KG1 (cell line): ENCODE data around the gene PGAP3.

Source experiments
- DNase-seq: peaks from one replicate; lab custom pipeline; 2025; lab: John Stamatoyannopoulos, UW

Gene PGAP3

DNA sequence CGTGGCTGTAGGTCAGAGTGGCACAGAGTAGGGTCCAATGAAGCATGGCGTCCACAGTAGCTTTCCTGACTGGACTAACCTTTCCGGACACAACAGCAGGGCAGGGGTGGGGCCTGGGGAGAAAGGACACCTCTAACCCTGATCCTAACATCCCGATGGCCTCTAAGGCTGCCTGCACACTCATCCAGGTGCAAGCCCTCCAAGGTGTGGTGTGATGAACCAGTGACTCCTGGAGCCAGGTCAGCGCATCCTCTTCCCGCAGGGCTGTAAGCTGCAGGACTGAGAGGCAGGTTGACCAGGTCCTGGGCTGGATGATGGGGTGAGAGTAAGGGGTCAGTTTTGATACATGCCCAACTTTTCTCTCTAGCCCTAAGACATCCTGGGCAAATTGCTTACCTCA lies 8.9 kb upstream of the PGAP3 start:
- DNase-seq: no peak

DNA sequence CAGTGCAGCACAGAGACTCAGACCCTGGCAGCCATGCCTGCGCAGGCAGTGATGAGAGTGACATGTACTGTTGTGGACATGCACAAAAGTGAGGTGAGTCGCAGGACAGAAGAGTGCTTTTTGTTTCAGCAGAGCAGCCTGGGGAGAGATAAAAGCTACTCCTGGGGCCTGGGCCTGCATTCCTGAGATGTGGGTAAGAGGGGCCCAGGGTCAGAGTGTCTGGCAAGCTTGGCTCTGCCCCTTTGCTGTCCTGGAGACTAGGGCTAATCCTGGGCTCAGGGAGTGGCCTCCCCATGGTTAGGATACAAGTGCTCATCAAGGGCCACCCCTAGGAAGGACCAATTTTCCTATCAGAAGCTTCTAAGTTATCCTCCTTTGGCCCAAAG lies 7.2 kb upstream of the PGAP3 start:
- no peak for DNase-seq

DNA sequence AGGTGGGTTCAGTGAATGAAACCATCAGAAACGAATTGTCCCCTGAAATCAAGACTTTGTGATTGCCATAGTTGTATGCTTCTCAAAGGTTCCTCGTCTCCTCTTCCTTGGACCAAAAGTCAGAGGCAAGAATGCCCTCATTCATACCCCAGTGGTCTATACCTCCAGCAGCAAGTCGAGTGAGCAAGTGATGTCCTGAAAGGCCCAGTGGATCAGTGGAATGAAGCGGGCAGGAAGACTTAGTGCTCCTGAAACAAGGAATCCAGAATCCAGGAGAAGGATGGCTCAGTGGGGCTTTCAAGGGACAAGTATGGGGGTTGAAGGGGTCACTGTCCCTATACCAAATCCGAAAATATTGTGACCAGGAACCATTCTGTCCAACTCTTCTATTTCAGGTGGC lies 6.7 kb upstream of the PGAP3 start:
- no peak for DNase-seq

DNA sequence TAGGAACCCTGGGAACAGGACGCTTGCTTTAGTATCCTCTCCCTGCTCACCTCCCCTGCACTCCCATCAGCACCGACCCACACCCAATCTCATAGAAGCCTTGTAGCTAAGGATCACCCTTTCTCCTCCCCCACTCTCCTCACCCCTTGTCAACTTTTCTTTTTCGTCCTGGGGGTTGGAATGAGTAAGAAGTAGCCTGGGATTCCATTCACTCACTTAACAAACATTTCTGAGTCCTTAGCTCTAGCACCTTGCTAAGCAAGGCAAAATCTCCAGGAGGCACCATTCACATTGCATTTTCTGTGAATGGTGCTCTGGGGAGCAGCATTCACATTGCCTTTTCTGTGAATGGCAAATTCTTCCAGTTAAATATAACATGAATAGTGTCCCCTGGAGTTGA lies 1.1 kb upstream of the PGAP3 start:
- DNase-seq: no peak

DNA sequence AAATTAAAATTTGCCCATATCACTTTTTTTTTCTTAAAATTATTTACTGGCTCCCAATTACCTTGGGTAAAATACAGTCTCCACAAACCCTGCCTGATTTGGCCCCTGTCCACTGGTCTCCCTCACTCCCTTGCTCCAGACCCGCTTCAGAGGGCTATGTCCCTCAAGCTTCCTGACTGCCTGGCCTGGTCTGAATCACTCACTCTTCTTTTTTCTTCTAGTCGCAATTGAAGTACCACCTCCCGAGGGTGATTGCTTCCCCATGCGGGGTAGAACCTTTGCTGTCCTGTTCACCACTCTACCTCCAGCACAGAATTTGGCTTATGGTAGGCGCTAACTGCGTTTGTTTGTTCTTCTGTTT lies 598 bp upstream of the PGAP3 start:
- no peak for DNase-seq

DNA sequence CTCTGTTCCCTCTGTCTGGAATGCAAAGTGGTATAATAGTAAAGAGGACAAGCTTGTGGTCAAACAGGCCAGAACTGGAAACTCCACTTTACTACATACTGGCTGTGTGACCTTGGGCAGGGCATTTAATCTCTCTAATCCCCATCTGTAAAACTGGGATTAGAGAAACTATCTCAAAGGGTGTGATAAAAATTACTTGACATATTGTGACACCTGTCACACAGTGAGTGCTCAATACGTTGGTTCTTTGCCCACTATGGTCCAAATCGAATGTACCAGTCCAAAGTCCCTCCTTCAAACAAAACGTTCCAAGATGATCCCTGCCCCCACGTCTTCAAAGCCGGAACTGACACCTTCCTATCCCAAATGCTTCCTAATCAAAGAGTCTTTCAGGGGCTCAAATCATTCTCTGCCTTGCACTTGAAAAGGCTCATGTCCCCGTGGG lies 734 bp downstream of the PGAP3 start:
- DNase-seq: no peak

DNA sequence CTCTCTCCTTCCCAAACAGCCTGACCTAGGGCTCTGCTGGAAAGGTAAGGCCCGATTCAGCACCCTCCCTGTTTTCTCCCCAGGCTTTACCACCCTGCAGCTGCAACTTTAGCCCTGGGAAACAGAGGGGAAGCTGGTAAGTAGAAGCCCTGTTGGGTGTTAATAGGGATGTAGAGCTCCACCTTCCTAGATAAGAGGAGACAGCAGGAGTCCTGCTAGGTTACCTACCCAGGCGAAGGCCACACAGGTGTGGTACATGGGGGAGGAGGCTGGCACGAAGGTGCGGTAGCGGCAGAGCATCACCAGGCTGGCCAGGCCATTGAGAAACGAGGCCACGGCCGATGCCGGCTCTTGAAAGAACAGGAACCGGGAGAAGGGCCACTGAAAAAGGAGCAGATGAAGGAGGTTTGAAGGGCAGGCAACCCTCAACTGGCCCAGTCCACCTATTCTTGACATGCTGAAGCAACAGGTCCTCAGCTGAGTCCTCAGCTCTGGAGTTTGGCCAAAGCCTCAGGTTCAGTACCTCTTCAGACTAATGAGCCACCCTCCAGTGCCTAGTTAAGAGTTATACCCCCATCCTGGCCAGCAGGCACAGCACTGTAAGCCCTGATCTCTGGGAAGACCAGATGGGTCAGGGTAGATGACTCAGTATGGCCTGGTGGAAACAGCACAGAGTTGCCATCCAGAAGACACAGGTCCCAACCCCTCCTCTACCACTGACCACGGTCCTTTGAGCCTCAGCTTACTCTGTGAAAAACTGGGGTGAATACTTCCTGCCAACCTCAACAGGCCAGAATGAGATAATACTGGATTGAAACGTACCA lies 3.3 kb downstream of the PGAP3 start:
- no peak for DNase-seq

DNA sequence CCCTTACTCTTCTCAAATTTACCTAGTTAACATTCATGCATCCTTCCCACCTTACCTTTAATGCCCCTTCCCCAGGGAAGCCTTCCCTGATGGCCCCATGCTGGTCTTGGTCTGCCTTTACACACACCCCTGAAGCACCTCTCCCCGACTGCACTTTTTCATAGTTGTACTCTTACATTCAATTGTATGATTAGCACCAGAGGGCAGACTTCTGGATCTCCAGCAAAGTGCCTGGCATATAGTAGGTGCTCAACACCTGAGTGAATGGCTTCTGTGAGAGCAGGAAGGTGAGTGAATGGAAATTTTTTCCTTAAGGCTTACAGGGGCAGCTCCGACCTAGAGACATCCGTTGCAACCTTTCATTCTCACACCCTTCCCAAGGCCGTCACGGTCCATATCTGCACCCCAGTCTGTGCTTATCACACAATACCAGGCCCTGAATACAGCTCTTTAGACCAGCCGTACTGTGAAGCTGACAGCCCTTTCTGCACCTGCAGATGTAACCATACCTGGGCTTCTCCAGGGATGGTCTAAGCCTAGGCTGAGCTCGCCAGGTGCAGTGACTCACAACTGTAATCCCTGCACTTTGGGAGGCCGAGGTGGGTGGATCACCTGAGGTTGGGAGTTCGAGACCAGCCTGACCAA lies 4.4 kb downstream of the PGAP3 start:
- DNase-seq: no peak

DNA sequence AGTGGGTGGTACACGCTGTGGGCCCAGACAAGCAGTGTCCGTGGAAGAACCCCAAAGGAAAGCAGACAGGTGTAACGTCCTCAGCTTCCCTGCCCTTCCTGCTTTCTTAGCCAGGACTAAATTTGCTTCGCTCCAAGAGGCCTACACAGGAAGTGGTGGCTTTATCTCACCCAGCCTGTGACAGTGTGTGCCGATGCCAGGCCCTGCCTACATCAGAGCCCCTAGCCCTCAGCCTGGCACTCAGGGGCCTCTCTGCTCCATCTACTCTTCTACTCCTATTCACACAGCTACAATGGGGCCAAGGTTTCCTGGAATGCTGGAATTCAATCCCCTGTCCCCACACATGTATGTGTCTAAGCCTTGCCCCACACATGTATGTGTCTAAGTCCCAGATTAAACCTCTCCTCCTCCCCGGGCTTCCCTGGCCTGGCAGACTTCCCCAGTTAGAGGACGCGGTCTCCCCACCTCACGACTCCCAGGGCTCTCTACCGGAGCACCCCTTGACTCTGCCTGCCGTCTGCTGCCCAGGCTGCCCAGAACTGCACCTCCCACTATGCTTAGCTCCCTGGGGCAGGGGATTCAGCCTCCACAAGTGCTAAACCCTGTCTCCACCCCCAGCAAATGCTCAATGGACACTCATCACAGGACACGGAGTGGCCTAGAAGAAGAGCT lies 8.2 kb downstream of the PGAP3 start:
- DNase-seq: no peak

DNA sequence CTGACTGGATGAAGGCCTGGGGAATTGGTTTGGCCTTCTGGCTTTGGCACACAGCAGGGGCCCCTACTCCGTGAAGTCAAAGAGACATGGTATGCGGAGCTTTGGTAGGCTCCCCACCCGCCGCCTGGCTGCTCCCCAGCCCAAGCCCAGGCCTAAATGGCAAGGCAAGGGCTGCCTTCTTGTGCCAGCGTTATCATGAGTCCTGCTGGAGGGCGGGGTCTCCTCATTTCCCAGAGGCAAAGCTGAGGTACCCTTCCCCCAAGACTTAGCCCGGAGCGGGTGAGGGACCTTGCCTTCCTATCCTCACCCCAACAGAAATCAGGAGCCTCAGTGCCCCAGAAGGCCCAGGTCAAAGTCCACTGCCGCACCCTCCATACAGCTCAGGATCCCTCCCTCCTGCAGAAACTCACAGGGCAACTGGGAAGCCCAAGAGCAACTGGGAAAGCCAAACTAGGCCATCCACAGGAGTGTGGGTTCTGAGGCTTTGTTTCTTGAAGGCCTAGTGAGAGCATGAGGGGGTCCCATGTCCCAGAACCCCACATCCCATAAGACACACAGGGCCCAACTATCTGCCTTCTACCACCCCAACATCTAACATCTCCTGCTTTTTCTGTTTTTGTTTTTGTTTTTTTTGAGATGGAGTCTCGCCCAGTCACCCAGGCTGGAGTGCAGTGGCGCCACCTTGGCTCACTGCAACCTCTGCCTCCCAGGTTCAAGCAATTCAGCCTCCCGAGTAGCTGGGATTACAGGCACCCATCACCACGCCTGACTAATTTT lies 9.3 kb downstream of the PGAP3 start:
- DNase-seq: no peak

DNA sequence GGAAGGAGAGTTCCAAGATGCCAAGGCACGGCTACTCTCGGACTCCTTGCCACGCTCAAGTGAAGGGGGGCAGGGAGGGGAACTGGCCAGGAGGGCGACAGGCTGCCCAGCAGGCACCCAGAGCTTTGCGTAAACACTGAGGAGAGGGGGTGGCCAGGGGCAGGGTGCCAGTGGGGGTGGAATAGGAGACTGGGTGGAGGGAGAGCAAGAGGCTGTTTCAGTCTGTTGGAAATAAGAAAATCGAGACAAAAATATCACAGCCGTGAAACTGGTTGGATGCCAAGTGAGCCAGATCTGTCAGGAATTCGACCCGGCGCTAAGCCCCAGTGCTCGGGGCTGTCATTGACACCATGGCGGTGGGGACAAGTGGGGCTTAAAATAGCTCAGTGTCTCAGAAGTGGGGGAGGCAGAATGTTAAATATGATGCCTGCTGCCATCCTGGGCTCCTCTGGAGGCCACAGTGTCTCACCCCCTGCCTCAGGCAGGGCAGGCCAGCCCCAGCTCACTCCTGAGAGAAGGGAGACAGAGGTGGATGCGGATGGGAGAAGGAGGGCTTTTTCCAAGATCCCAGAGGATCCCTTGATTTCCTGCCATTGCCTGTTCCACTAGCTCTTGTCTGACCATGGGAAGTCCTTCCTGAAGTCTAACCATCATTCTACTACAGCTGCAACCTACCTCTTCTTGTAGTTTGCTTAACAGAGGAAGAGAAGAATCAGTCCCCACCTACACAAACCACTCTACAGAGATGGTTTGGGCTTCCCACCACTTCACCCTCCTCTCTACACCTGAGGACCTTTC lies 10.1 kb downstream of the PGAP3 start:
- no peak for DNase-seq

DNA sequence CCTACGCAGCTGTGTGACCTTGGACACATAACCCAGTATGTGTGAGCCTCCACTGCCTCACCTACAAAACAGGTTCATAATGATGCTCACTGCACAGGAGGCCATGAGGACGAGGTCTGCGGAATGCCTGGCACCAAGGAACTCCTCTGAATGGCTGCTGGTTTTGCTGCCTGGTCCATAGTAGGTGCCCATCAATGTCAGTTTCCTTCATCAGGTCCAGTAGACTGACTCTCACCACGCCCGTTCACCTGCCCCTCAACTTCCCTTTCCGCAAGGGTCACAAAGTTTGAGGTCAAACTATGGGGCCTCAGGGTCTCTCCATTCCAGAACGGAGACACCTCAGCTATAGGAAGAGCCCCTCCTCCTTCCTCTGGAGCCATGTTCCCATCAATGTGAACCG lies 10.8 kb downstream of the PGAP3 start:
- DNase-seq: no peak

DNA sequence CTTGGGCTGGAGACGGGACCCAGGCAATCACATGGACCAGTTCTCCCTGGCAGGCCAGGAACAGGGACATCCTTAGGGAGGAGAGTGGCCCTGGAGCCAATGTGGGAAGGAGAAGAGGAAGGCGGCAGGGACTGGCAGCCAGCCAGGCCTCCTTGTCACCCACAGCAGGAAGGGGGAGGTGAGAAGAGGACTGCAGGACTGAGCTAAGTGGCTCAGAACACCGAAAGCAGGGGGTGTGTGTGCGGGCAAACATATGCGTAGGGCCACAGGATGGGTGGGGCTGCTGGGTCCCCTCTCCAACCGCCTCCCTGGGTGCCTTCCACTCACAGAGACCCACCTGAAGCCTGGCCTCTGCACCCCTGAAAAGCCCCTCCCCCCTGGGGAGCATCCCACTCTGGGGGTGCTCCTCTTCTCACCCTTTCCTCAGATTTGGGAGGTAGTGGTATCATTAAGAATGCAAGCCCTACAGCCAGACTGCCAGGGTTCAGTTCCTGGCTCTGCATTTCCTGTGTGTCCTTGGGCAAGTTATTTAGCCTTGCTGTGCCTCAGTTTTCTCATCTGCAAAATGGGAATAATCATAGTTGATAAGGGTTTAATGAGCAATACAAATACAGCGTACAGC lies 11.5 kb downstream of the PGAP3 start:
- no peak for DNase-seq

DNA sequence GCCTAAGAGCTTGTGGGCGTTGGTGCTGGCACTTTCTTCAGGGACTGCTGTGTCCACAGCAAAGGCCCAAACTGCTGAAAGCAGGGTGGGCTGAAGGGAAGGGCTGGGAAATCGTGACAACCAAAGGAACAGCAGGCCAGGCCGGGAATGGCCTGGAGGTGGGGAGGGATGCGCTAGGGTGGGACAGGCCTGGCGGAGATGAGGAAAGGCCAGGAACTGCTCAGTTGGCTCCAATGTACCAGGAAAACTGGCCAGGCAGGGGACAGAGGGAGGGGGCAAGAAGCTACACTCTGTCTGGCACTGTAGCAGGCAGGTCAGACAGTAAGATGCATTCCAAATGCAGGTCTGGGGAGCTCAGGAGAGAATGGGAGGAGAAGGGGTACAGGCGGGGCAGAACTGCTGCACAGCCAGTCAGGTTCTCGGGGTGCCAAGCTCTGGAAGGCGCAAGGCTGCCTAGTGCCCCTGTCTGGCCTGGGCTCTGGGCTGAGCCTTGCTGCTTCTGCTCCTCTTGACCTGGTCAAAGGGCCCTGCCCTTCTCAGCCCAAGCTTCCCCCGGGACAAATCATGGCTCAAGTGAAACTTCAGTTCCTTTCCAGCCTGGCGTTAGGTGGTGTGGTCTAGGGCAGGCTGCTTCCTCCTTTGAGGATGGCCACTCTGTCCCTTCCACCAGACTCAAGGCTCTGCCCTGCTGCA lies 12.3 kb downstream of the PGAP3 start:
- no peak for DNase-seq

DNA sequence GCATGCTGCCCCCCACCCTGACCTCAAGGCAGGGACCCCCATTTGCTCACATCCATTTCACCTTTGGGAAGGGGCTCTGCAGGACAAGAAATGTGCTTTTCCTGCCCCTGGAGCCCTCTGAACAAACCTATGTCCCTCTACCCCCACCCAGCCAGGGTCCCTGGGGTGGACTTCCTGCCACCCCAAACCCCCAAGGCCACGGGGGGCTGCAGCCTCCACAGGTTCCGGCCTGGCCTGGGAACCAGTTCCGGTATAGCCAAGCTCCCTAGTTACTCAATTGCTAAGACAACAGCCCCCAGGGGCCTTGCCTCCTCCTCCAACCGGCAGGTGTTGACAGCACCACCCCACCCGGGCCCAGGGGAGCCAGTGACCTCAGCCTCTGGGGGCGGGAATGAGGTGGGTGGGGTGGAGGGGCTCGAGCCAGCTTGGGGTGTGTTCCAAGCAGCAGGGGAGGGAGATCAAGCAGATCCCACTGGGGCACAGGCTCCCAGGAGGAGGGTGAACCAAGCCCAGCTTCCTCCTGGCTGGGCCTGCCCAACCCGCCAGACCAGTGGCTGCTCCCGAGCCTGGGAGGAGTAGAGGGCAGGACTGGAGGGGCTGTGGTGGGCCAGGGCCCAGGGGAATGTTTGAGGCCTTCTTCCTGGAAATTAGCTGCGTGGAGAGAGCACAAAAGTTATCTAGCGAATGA lies 13.0 kb downstream of the PGAP3 start:
- no peak for DNase-seq

DNA sequence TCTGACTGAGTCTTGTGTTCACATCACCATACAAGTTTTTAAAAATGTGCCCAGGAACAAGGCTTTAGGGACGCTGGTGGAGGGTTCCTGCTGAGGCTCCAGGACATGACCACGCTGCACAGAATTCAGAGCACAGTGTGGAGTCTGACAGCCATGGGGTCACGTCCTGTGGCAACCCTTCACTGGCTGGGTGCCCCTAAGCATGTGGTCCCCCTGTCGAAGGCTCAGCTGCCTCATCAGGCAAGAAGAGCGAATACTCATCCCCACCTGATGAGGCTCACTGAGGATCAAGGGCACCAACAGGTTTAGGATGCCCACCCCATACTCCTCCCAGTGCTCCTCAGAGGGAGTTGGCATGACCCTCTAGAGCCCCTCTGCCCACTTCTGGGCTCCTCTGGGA lies 13.7 kb downstream of the PGAP3 start:
- no peak for DNase-seq

DNA sequence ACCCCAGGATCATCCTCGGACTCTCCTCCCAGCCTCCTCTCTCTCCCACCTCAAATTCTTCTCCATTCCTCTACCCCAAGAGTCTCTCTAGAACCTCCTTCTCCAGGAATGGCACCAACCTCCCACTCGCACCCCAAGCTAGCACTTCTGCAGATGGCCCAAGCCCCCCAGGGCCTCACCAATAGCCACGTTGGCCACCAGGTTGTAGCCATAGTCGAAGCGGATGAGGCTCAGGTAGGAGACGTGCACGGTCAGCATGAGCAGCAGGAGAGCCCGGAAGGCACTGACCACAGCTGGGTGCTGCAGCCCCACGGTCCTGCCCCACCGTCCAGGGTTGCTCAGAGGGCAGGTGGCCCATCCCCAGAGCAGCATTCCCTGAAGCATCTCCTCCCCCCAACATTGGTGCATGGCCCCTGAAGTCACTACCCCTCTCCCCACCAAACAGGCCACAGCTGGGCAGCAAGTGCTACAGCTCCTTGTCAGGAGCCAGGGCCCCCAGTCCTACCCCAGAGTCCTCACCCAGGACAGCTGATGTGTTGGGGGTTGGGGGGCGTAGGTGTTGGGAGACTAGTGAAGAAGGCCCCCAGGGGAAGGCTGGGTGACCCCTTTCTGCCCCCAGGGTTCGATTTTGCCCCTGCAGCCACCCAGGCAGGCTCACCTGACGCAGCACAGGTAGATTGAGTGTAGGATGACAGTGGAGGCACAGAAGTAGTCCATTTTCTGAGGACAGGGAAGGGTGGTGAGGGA lies 14.3 kb downstream of the PGAP3 start:
- DNase-seq: no peak

DNA sequence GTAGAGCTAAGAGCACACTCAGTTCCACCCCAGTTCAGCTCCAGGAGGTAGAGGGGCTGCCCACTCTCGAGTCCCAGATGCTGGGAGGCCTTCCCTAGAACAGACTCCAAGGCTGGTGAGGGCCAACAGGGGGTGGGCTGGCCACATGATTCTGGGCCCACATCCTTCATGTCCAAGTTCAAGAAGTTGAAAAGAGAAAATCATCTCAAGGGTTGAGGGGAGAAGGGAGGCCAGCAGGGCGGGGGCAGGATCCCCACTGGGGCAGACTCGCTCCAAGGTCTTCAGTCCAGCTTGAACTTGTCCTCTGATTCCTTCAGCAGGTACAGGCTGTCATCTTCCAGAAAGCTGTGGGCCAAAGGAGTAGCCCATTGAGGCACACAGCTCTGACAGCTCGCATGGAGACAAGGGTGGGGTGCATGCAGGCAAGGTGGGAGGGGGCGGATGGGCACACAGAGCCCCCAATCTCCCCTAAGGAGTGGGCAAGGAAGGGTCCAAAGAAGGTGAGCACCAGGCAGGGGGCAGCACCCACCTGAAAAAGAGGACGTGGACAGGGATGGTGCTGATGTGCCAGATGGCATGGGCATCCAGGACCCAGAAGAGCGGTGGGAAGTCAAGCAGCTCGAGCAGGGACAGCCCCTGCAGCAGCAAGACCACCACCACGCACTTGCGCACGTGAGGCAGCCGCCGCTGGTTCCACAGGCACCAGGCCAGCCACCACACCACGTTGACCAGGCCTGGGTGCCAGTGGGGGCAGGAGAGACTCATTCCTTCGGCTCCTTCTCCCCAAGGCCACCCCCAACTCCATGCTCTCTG lies 15.1 kb downstream of the PGAP3 start:
- no peak for DNase-seq
